Vagina (tissue), 2 donors: ENCODE data around the gene FGF12.

Experiments used
- CTCF ChIP-seq, 3 experiments: fragments of 450-650 bp in 2 of 3; fragments of 200-600 bp in 1 of 3; sonication (generic) in 1 of 3; IDR thresholded peaks; one replicate each; pipeline ENCODE4 v1.5.1; 2017 to 2019; ENCODE audit warnings: antibody characterized with exemption in 3 of 3, mild to moderate bottlenecking in 2 of 3, moderate library complexity in 2 of 3
- POLR2A ChIP-seq, 2 donors: fragments of 450-650 bp; IDR thresholded peaks; one replicate each; pipeline ENCODE4 v1.6.1; 2017; ENCODE audit warnings: antibody characterized with exemption in 2 of 2, mild to moderate bottlenecking in 2 of 2, moderate library complexity in 2 of 2

- no peak for TF ChIP-seq CTCF (IDR thresholded peaks at IDR 0.05)
- TF ChIP-seq POLR2A (IDR thresholded peaks at IDR 0.05): no peak
Measured at GRCh38 chr3:192168202-192168601, 559.1 kb downstream of the FGF12 start.
